Kidney (tissue), 14 donors: ENCODE results near the gene MAMSTR. TPM values are rescaled to one million over a fixed set of nuclear protein-coding genes. Genes with fewer than 3 reads are reported as not detected.

Source experiments
- DNase-seq, 5 donors: peaks; one replicate each; pipeline ENCODE4 v3.0.0-alpha.2; 2013 to 2020
- FAIRE-seq: peaks from 2 replicates; lab custom pipeline; 2012; peaks lifted over from hg19 to GRCh38; lab: Jason Lieb, UNC
- H3K27ac ChIP-seq, 2 donors: one replicate each; pipeline ENCODE4 v1.7.0; 2013; ENCODE audit warnings: low read depth in 2 of 2, low read length in 2 of 2, inconsistent platforms in 1 of 2
- H3K27me3 ChIP-seq: one replicate; pipeline ENCODE4 v1.7.1; 2013; ENCODE audit warnings: low read length, inconsistent platforms; ENCODE audit not compliant: control insufficient read depth, insufficient read depth
- H3K36me3 ChIP-seq, 3 donors: one replicate each; pipeline versions ENCODE4 v1.7.0 to v1.7.1; 2013; ENCODE audit warnings: low read length in 3 of 3, control low read depth in 1 of 3, inconsistent platforms in 1 of 3; ENCODE audit not compliant: insufficient read depth in 3 of 3, control insufficient read depth in 2 of 3
- H3K4me1 ChIP-seq, 3 donors: one replicate each; pipeline versions ENCODE4 v1.7.0 to v1.7.1; 2013; ENCODE audit warnings: low read length in 3 of 3, inconsistent platforms in 1 of 3, low read depth in 1 of 3; ENCODE audit not compliant: control insufficient read depth in 2 of 3, insufficient read depth in 2 of 3
- H3K4me3 ChIP-seq, 3 donors: one replicate each; pipeline versions ENCODE4 v1.7.0 to v1.8.1; 2013; ENCODE audit warnings: low read length in 3 of 3, control low read depth in 1 of 3, inconsistent platforms in 1 of 3
- H3K9ac ChIP-seq, 3 donors: one replicate each; pipeline versions ENCODE4 v1.7.0 to v1.7.1; 2013; ENCODE audit warnings: low read length in 3 of 3, control low read depth in 1 of 3, inconsistent platforms in 1 of 3
- H3K9me3 ChIP-seq, 3 donors: one replicate each; pipeline versions ENCODE4 v1.7.0 to v1.7.1; 2013; ENCODE audit warnings: low read length in 3 of 3, control low read depth in 1 of 3, inconsistent platforms in 1 of 3; ENCODE audit not compliant: control insufficient read depth in 2 of 3, insufficient read depth in 1 of 3
- CTCF ChIP-seq: IDR thresholded peaks from 3 replicates; pipeline ENCODE4 v1.5.1; 2012; ENCODE audit warnings: mild to moderate bottlenecking, moderate library complexity, borderline replicate concordance; ENCODE audit not compliant: insufficient read depth; ENCODE audit errors: extremely low read depth
- intact Hi-C: fragments of 100-400 bp; cut with DNase I; formaldehyde crosslinking; loops from one replicate; pipeline ENCODE4 v1.11.1; 2022
- polyA plus RNA-seq: library from polyadenylated mRNA; stranded (reverse); fragments of 350-450 nt; fragmentation: Illumina TruSeq; extraction: RNeasy Lipid Tissue Mini Kit (QIAGEN cat#74804); gene quantifications from one replicate; pipeline ENCODE4 v1.2.3, GENCODE V29; 2014; ENCODE audit warnings: low read depth, low replicate concordance; ENCODE audit not compliant: insufficient read depth
- total RNA-seq: library from RNA; stranded (reverse); fragmentation: NEBNext Ultra II Directional; extraction: Animal tissue kit (Norgen Biotek cat#: 25700); gene quantifications from one replicate; pipeline ENCODE4 v1.2.1, GENCODE V29; 2021
- donor health status: control.
- donor health status: control.
- donor health status: control.
- donor health status: control.
- donor health status: control.
- donor health status: DM: yes; HTN: yes; CAD: no.
- donor health status: Normal renal cell carcinoma (clear cell type).

Gene MAMSTR
- total and polyA plus RNA-seq, 2 donors from 2014 or later, result 2.2 to 3.6 TPM

GRCh38 chr19:48756686-48757085 lies 37.2 kb upstream of the MAMSTR start:
- H3K4me3 ChIP-seq, result no peak overlapping the region
- no peak overlapping the region for H3K9ac ChIP-seq
- peaks cover 3% of the 10 kb centered on the region for H3K27me3 ChIP-seq
- intact Hi-C loops, result no loop called here
- no peak overlapping the region for H3K27ac ChIP-seq
- no peaks in the 10 kb centered on the region for H3K36me3 ChIP-seq
- DNase-seq (peak in 1 of 5 donors; percentile 39), FAIRE-seq (no peak)
- H3K4me1 ChIP-seq, result peaks cover 0 to 6% (median 0%) of the 10 kb centered on the region in 3 donors
- TF ChIP-seq CTCF, result no peak
- no peaks in the 10 kb centered on the region for H3K9me3 ChIP-seq

- Histone ChIP-seq H3K9ac (no peak overlapping the region), H3K4me1 (peaks cover 0 to 6% (median 0%) of the 10 kb centered on the region in 3 donors), H3K4me3 (no peak overlapping the region), H3K36me3 (no peaks in the 10 kb centered on the region), H3K27ac (no peak overlapping the region), H3K27me3 (peaks cover 3% of the 10 kb centered on the region), H3K9me3 (no peaks in the 10 kb centered on the region)
- DNase-seq (peak in 1 of 5 donors; percentile 53), FAIRE-seq (no peak)
- intact Hi-C loops, result no loop called here
- no peak for TF ChIP-seq CTCF
These were observed 36.7 kb upstream of the MAMSTR start for GRCh38 chr19:48756212-48756611.

- Histone ChIP-seq H3K36me3 (no peaks in the 10 kb centered on the region), H3K4me3 (no peak overlapping the region), H3K9ac (no peak overlapping the region), H3K9me3 (no peaks in the 10 kb centered on the region), H3K4me1 (peaks cover 0 to 6% (median 0%) of the 10 kb centered on the region in 3 donors), H3K27ac (no peak overlapping the region), H3K27me3 (peaks cover 3% of the 10 kb centered on the region)
- intact Hi-C loops, result no loop called here
- FAIRE-seq (no peak), DNase-seq (peak in 1 of 5 donors; percentile 33)
- TF ChIP-seq CTCF, result no peak
These were observed 36.3 kb upstream of the MAMSTR start for GRCh38 chr19:48755787-48756186.
